OCI-LY7 (cell line): ENCODE results near the gene C11orf16. TPM values are rescaled to one million over a fixed set of nuclear protein-coding genes. Genes with fewer than 3 reads are reported as not detected.

Source experiments
- BruUV-seq: library from RNA; stranded (reverse); fragments of 400-500 nt; replicated peaks from 2 replicates; lab custom pipeline; 2021; lab: Mats Ljungman, UMichigan
- CTCF ChIA-PET: fragments of 300-600 bp; sonication (Branson Sonifier 250); formaldehyde crosslinking; loops from one replicate; lab custom pipeline; 2022; ENCODE audit warnings: antibody characterized with exemption; ENCODE audit not compliant: unreplicated experiment; lab: Charles Lee
- POLR2A ChIA-PET: fragments of 300-600 bp; sonication (Branson Sonifier 250); formaldehyde crosslinking; loops from one replicate; lab custom pipeline; 2022; ENCODE audit warnings: antibody characterized with exemption; lab: Charles Lee
- DNase-seq: peaks from one replicate; pipeline ENCODE4 v3.0.0-alpha.2; 2015; ENCODE audit warnings: low spot score
- H2AFZ ChIP-seq: fragments of 200-600 bp; sonication (generic), shearing (Covaris generic); 2 replicates; pipeline ENCODE4 v1.6.1; 2014; ENCODE audit warnings: mild to moderate bottlenecking, antibody characterized with exemption, low read length, moderate library complexity
- H3K27ac ChIP-seq: fragments of 200-600 bp; sonication (generic); 2 replicates; pipeline ENCODE4 v1.5.1; 2014; ENCODE audit warnings: mixed run types, low read depth, mild to moderate bottlenecking, moderate library complexity, low read length, inconsistent platforms; ENCODE audit not compliant: poor library complexity, severe bottlenecking
- H3K36me3 ChIP-seq: fragments of 200-600 bp; sonication (generic); 2 replicates; pipeline ENCODE4 v1.6.1; 2014; ENCODE audit warnings: mild to moderate bottlenecking, antibody characterized with exemption, low read length, moderate library complexity, mixed read lengths; ENCODE audit not compliant: insufficient read depth
- H3K4me1 ChIP-seq: fragments of 200-600 bp; sonication (generic); 2 replicates; pipeline ENCODE4 v1.5.1; 2014; ENCODE audit warnings: mild to moderate bottlenecking, low read length; ENCODE audit not compliant: insufficient read depth, poor library complexity, severe bottlenecking
- H3K4me2 ChIP-seq: fragments of 200-600 bp; sonication (generic); 2 replicates; pipeline ENCODE4 v1.6.1; 2014; ENCODE audit warnings: mild to moderate bottlenecking, low read length
- H3K4me3 ChIP-seq: fragments of 200-600 bp; sonication (generic); 2 replicates; pipeline ENCODE4 v1.5.1; 2014; ENCODE audit warnings: mild to moderate bottlenecking, low read depth, low read length; ENCODE audit not compliant: poor library complexity, severe bottlenecking
- H3K79me2 ChIP-seq: fragments of 200-600 bp; sonication (generic); 2 replicates; pipeline ENCODE4 v1.6.1; 2016; ENCODE audit warnings: low read depth, mild to moderate bottlenecking, low read length, moderate library complexity, mixed read lengths; ENCODE audit not compliant: insufficient read depth
- H3K9me2 ChIP-seq: fragments of 200-600 bp; sonication (generic); 2 replicates; pipeline ENCODE4 v1.6.1; 2016; ENCODE audit warnings: mild to moderate bottlenecking, low read length, mixed read lengths; ENCODE audit not compliant: insufficient read depth
- H3K9me3 ChIP-seq: fragments of 200-600 bp; sonication (generic); 2 replicates; pipeline ENCODE4 v1.6.1; 2014; ENCODE audit warnings: mild to moderate bottlenecking, mixed run types, low read length, mixed read lengths
- H4K20me1 ChIP-seq: fragments of 200-600 bp; sonication (generic); 2 replicates; pipeline ENCODE4 v1.6.1; 2014; ENCODE audit warnings: mild to moderate bottlenecking, antibody characterized with exemption, low read length, moderate library complexity, mixed read lengths; ENCODE audit not compliant: insufficient read depth
- CTCF ChIP-seq: fragments of 200-600 bp; sonication (generic); conservative IDR thresholded peaks from 2 replicates; pipeline ENCODE4 v1.5.1; 2014; ENCODE audit warnings: mild to moderate bottlenecking, antibody characterized with exemption, low read length, moderate library complexity, mixed read lengths
- EZH2phosphoT487 ChIP-seq: fragments of 200-600 bp; sonication (generic); IDR thresholded peaks from 2 replicates; pipeline ENCODE4 v1.6.1; 2018; ENCODE audit warnings: low read depth, borderline replicate concordance, mild to moderate bottlenecking, mixed run types, antibody characterized with exemption, low read length, moderate library complexity, mixed read lengths
- intact Hi-C: fragments of 100-400 bp; cut with micrococcal nuclease; formaldehyde crosslinking; loops from one replicate; pipeline ENCODE4 v1.10.0; 2022; ENCODE audit not compliant: unreplicated experiment
- total RNA-seq, 2 experiments: library from RNA; depleted of rRNA in 1 of 2; stranded (reverse); fragments of >200 nt in 1 of 2; shearing (Covaris generic) in 1 of 2; gene quantifications; 2 replicates each; pipeline ENCODE4 v1.2.3, GENCODE V29; 2014 to 2022

The C11orf16 gene
- total RNA-seq, 2 experiments from 2014 or later, result not detected

- Histone ChIP-seq H3K27ac (no peak overlapping the region), H2AFZ (peak overlapping the region; percentile 90; the same call in 1 of the 2 replicates), H3K79me2 (peaks cover 5% of the 10 kb centered on the region; the same call in 1 of the 2 replicates), H3K36me3 (peaks cover 40% of the 10 kb centered on the region), H4K20me1 (no peaks in the 10 kb centered on the region), H3K4me2 (peak overlapping the region; percentile 76), H3K9me3 (no peaks in the 10 kb centered on the region), H3K9me2 (no peaks in the 10 kb centered on the region), H3K4me1 (peaks cover 23% of the 10 kb centered on the region), H3K4me3 (peak overlapping the region; percentile 57)
- BruUV-seq, result no TSS peak
- intact Hi-C loops, result loop anchor here (1.0 to 10.0 kb wide), 6 partner anchors 45 to 840 kb away; partner anchors contain the start of gene ZNF143
- CTCF ChIA-PET, result interaction anchor here (2.1 kb wide), 1 partner anchor 45 kb away, joined by 8 read pairs; no protein-coding TSS in a partner anchor
- POLR2A ChIA-PET, result interaction anchor here (0.6 to 1.0 kb wide), 3 partner anchors 45 to 310 kb away, joined by 3 to 4 read pairs (median 4); no protein-coding TSS in a partner anchor
- no peak for DNase-seq
- TF ChIP-seq EZH2phosphoT487 (no peak), CTCF (peak; percentile 63; the same call in 1 of the 2 replicates)
These were observed 18.1 kb downstream of the C11orf16 start for GRCh38 chr11:8914661-8915018.

- Histone ChIP-seq H4K20me1 (no peaks in the 10 kb centered on the region), H3K36me3 (peaks cover 36% of the 10 kb centered on the region), H3K27ac (peak overlapping the region; percentile 51), H3K4me2 (peak overlapping the region; percentile 76), H3K9me3 (no peaks in the 10 kb centered on the region), H3K4me1 (peaks cover 23% of the 10 kb centered on the region), H3K9me2 (no peaks in the 10 kb centered on the region), H2AFZ (peak overlapping the region; percentile 90), H3K4me3 (peak overlapping the region; percentile 57), H3K79me2 (peaks cover 5% of the 10 kb centered on the region; the same call in 1 of the 2 replicates)
- TF ChIP-seq EZH2phosphoT487, result no peak
- TF ChIP-seq CTCF, result peak; percentile 91
- CTCF ChIA-PET, result interaction anchor here (0.5 to 2.1 kb wide), 2 partner anchors 45 to 67 kb away, joined by 3 to 8 read pairs; no protein-coding TSS in a partner anchor
- intact Hi-C loops, result loop anchor here (1.0 to 10.0 kb wide), 6 partner anchors 45 to 841 kb away; partner anchors contain the start of gene ZNF143
- TSS peak; percentile 33 for BruUV-seq
- peak; percentile 70 for DNase-seq
- POLR2A ChIA-PET, result interaction anchor here (0.6 kb wide), 1 partner anchor 163 kb away, joined by 3 read pairs; no protein-coding TSS in a partner anchor
These were observed 18.6 kb downstream of the C11orf16 start for GRCh38 chr11:8913961-8914660.
